Heart left ventricle (tissue), 16 donors: Measurements from ENCODE around the gene SLC12A8. TPM values are rescaled to one million over a fixed set of nuclear protein-coding genes. Genes with fewer than 3 reads are reported as not detected.

Experiments used
- ATAC-seq, 4 donors: fragments of 200-7000 bp; cut with Tn5 transposase; one replicate each; pipeline ENCODE4 v1.9.1; 2020 to 2022; ENCODE audit warnings: moderate library complexity in 4 of 4, mild to moderate bottlenecking in 3 of 4, moderate number of reproducible peaks in 1 of 4
- DNase-seq, 5 donors: peaks; one replicate each; pipeline ENCODE4 v3.0.0-alpha.2; 2020
- H3K27ac ChIP-seq, 12 donors: fragments of 200-600 bp; sonication (generic) in 4 of 12; one replicate each; pipeline versions ENCODE4 v1.5.0 to v1.8.0; 2016 to 2022; ENCODE audit warnings: mild to moderate bottlenecking in 2 of 12
- H3K27me3 ChIP-seq, 9 donors: fragments of 200-600 bp; sonication (generic) in 2 of 9; one replicate each; pipeline versions ENCODE4 v1.5.1 to v1.8.0; 2016 to 2022; ENCODE audit warnings: mild to moderate bottlenecking in 3 of 9
- H3K36me3 ChIP-seq, 9 donors: fragments of 200-600 bp; sonication (generic) in 2 of 9; one replicate each; pipeline versions ENCODE4 v1.5.0 to v1.8.0; 2018 to 2022; ENCODE audit warnings: mild to moderate bottlenecking in 2 of 9
- H3K4me1 ChIP-seq, 12 donors: fragments of 200-600 bp; sonication (generic) in 4 of 12; one replicate each; pipeline versions ENCODE4 v1.5.0 to v1.8.0; 2016 to 2022; ENCODE audit warnings: mild to moderate bottlenecking in 3 of 12
- H3K4me3 ChIP-seq, 12 donors: fragments of 200-600 bp; sonication (generic) in 4 of 12; one replicate each; pipeline versions ENCODE4 v1.5.0 to v1.8.0; 2017 to 2022; ENCODE audit warnings: mild to moderate bottlenecking in 9 of 12, moderate library complexity in 4 of 12
- H3K9me3 ChIP-seq, 12 donors: fragments of 200-600 bp; sonication (generic) in 4 of 12; one replicate each; pipeline versions ENCODE4 v1.5.0 to v1.8.0; 2016 to 2022; ENCODE audit warnings: mild to moderate bottlenecking in 1 of 12
- CTCF ChIP-seq, 12 donors: fragments of 200-600 bp; sonication (generic) in 4 of 12; IDR thresholded peaks; one replicate each; pipeline versions ENCODE4 v1.5.0 to v1.8.0; 2018 to 2022; ENCODE audit warnings: antibody characterized with exemption in 12 of 12, mild to moderate bottlenecking in 5 of 12
- POLR2A ChIP-seq, 2 donors: fragments of 450-650 bp; IDR thresholded peaks; one replicate each; pipeline ENCODE4 v1.6.1; 2017; ENCODE audit warnings: antibody characterized with exemption in 2 of 2, mild to moderate bottlenecking in 2 of 2, moderate library complexity in 2 of 2
- WGBS, 4 donors: extraction: QIAGEN DNeasy Blood & Tissue Kit in 2 of 4; methylation state at CpG; one replicate each; pipeline versions ENCODE4 v1.1.5 to v1.1.7; 2013 to 2018; 5-methylcytosine and 5-hydroxymethylcytosine counted together
- intact Hi-C, 10 donors: fragments of 100-400 bp; cut with DNase I; formaldehyde crosslinking; loops; one replicate each; pipeline versions ENCODE4 v1.11.1 to v1.14.2; 2022
- polyA plus RNA-seq, 2 donors: library from polyadenylated mRNA; stranded (reverse); fragments of 200-250 nt; gene quantifications; one replicate each; pipeline ENCODE4 v1.2.3, GENCODE V29; 2013
- total RNA-seq, 9 donors: library from RNA; depleted of rRNA in 2 of 9; stranded (reverse); fragments of >200 nt in 2 of 9; fragmentation: NEBNext Ultra II Directional in 3 of 9; extraction: Animal tissue kit (Norgen Biotek cat#: 25700) in 3 of 9; gene quantifications; one replicate each; pipeline versions ENCODE4 v1.1.0 to v1.2.4, GENCODE V29; 2016 to 2023
- donor health status: ischemic (EF 13 %, LVEDD 7.1; RV severe dilation, severe dysfunction).
- donor health status: healthy with polysubstance abuse.
- donor health status: DM: no; HTN: yes; CAD: no.
- donor health status: DM: no; HTN: no; CAD: no.
- donor health status: ischemic (EF 25% LVEDD 6.9; RV normal size, moderate dysfunction).
- donor health status: ischemic (EF 25% LVEDD 5.7; RV mildly dilated, moderate dysfunction).
- donor health status: healthy.
- donor health status: DM: yes; HTN: yes; CAD: no.
- donor health status: ischemic (EF 35%, LVEDD 5.7; RV mildly dilated, moderate dysfunction).
- donor health status: nonischemic (EF 11% LVEDD 7.7; RV severe dilation, severe dysfunction).
- donor health status: DM: yes; HTN: yes; CAD: no.
- donor health status: PGD.
- donor health status: ischemic (EF 29% LVEDD 5.4; RV normal size, mild dysfunction).
- donor health status: nonischemic (EF 23%, LVEDD 6.1; RV moderate dilation, normal function).

The SLC12A8 gene
- total and polyA plus RNA-seq, 11 donors, result 0.09 to 1.9 (median 0.68) TPM; not detected in 3

GRCh38 chr3:125177746-125178145, 34.8 kb downstream of the SLC12A8 start:
- DNase-seq (no peak), ATAC-seq (no peak)
- H3K36me3 ChIP-seq, result no peaks in the 10 kb centered on the region
- H3K4me1 ChIP-seq, result peaks cover 0 to 4% (median 0%) of the 10 kb centered on the region in 12 donors
- 92 to 97% (median 94%) methylated on average over 12 to 13 of the region's 13 CpGs for WGBS, 4 donors
- no peak overlapping the region for H3K27ac ChIP-seq
- H3K9me3 ChIP-seq, result peaks cover 0 to 12% (median 0%) of the 10 kb centered on the region in 12 donors
- H3K27me3 ChIP-seq, result no peaks in the 10 kb centered on the region
- TF ChIP-seq POLR2A (IDR thresholded peaks at IDR 0.05) (no peak), CTCF (IDR thresholded peaks at IDR 0.05) (no peak)
- intact Hi-C loops, result no loop called here
- no peak overlapping the region for H3K4me3 ChIP-seq

- DNase-seq (no peak), ATAC-seq (peak in 1 of 4 donors; percentile 66)
- peaks cover 0 to 12% (median 0%) of the 10 kb centered on the region in 12 donors for H3K9me3 ChIP-seq
- H3K27ac ChIP-seq, result no peak overlapping the region
- no peaks in the 10 kb centered on the region for H3K36me3 ChIP-seq
- 62 to 71% (median 64%) methylated on average over 7 of the region's 7 CpGs for WGBS, 4 donors
- TF ChIP-seq CTCF (IDR thresholded peaks at IDR 0.05) (no peak), POLR2A (IDR thresholded peaks at IDR 0.05) (no peak)
- intact Hi-C loops, result no loop called here
- no peak overlapping the region for H3K4me3 ChIP-seq
- peaks cover 0 to 4% (median 0%) of the 10 kb centered on the region in 12 donors for H3K4me1 ChIP-seq
- H3K27me3 ChIP-seq, result no peaks in the 10 kb centered on the region
These were observed 37.1 kb downstream of the SLC12A8 start for GRCh38 chr3:125175295-125176078.

GRCh38 chr3:125172346-125172745, 40.2 kb downstream of the SLC12A8 start:
- H3K27me3 ChIP-seq, result no peaks in the 10 kb centered on the region
- H3K27ac ChIP-seq, result no peak overlapping the region
- no peak overlapping the region for H3K4me3 ChIP-seq
- H3K9me3 ChIP-seq, result peaks cover 0 to 12% (median 0%) of the 10 kb centered on the region in 12 donors
- H3K36me3 ChIP-seq, result no peaks in the 10 kb centered on the region
- 89 to 97% (median 89%) methylated on average over 2 of the region's 2 CpGs for WGBS, 4 donors
- no peak for ATAC-seq
- intact Hi-C loops, result no loop called here
- TF ChIP-seq POLR2A (IDR thresholded peaks at IDR 0.05) (no peak), CTCF (IDR thresholded peaks at IDR 0.05) (no peak)
- peaks cover 0 to 7% (median 0%) of the 10 kb centered on the region in 12 donors for H3K4me1 ChIP-seq
- DNase-seq, result no peak

- peaks cover 0 to 14% (median 5%) of the 10 kb centered on the region in 12 donors for H3K4me1 ChIP-seq
These were observed 43.7 kb downstream of the SLC12A8 start for GRCh38 chr3:125168711-125169393.

More at GRCh38 chr3:125168711-125169393, 43.7 kb downstream of the SLC12A8 start:
- Histone ChIP-seq H3K4me3 (no peak overlapping the region), H3K27ac (no peak overlapping the region), H3K9me3 (peaks cover 0 to 5% (median 0%) of the 10 kb centered on the region in 12 donors), H3K27me3 (no peaks in the 10 kb centered on the region), H3K36me3 (no peaks in the 10 kb centered on the region)
- TF ChIP-seq CTCF (IDR thresholded peaks at IDR 0.05), result no peak
- no peak for TF ChIP-seq POLR2A (IDR thresholded peaks at IDR 0.05)
- intact Hi-C loops, result loop anchor here in 6 of 10 donors (5.0 to 10.0 kb wide), 5 partner anchors 172 to 404 kb away; no protein-coding TSS in a partner anchor
- DNase-seq, result peak in 2 of 5 donors; percentile 43 to 63
- ATAC-seq, result peak; percentile 30 to 70 (median 62)
- WGBS, 4 donors, result 36 to 62% (median 53%) methylated on average over 4 of the region's 4 CpGs
